Endothelial cell (in vitro differentiated cells): ENCODE data around the gene PDE6D. TPM values are rescaled to one million over a fixed set of nuclear protein-coding genes. Genes with fewer than 3 reads are reported as not detected.

Experiments
- DNase-seq: peaks from one replicate; pipeline ENCODE4 v3.0.0; 2021; ENCODE audit warnings: low spot score
- H3K27ac Mint-ChIP-seq: one replicate; pipeline ENCODE4 v1.8.0; 2021; ENCODE audit warnings: mixed read lengths, inconsistent platforms; ENCODE audit not compliant: unreplicated experiment
- H3K27me3 Mint-ChIP-seq: one replicate; pipeline ENCODE4 v1.8.0; 2021; ENCODE audit warnings: mild to moderate bottlenecking, moderate library complexity, mixed read lengths, inconsistent platforms; ENCODE audit not compliant: unreplicated experiment
- H3K36me3 Mint-ChIP-seq: one replicate; pipeline ENCODE4 v1.8.0; 2021; ENCODE audit warnings: mild to moderate bottlenecking, low read depth, mixed read lengths, inconsistent platforms; ENCODE audit not compliant: unreplicated experiment
- H3K4me1 Mint-ChIP-seq: one replicate; pipeline ENCODE4 v1.8.0; 2021; ENCODE audit warnings: mild to moderate bottlenecking, mixed read lengths, inconsistent platforms; ENCODE audit not compliant: unreplicated experiment
- H3K4me3 Mint-ChIP-seq: one replicate; pipeline ENCODE4 v1.8.0; 2021; ENCODE audit warnings: mild to moderate bottlenecking, mixed read lengths, inconsistent platforms; ENCODE audit not compliant: unreplicated experiment
- H3K9me3 Mint-ChIP-seq: one replicate; pipeline ENCODE4 v1.8.0; 2021; ENCODE audit warnings: mixed read lengths, inconsistent platforms; ENCODE audit not compliant: unreplicated experiment
- CTCF ChIP-seq: fragments of 200-600 bp; sonication (generic); IDR thresholded peaks from one replicate; pipeline ENCODE4 v1.5.0; 2021; ENCODE audit warnings: antibody characterized with exemption; ENCODE audit not compliant: unreplicated experiment
- total RNA-seq: library from RNA; stranded (reverse); fragmentation: NEBNext Ultra II Directional; extraction: Animal tissue kit (Norgen Biotek cat#: 25700); gene quantifications from one replicate; pipeline ENCODE4 v1.2.1, GENCODE V29; 2021; ENCODE audit not compliant: unreplicated experiment

The PDE6D gene
- total RNA-seq, 1 donor from 2014 or later = 29.3 TPM

- no peak for DNase-seq
- Mint-ChIP-seq H3K27ac (no peak overlapping the region), H3K27me3 (no peaks in the 10 kb centered on the region), H3K4me1 (peaks cover 9% of the 10 kb centered on the region), H3K9me3 (no peaks in the 10 kb centered on the region), H3K36me3 (no peaks in the 10 kb centered on the region), H3K4me3 (no peak overlapping the region)
- no peak for TF ChIP-seq CTCF
These were observed 11.6 kb downstream of the PDE6D start for GRCh38 chr2:231769170-231770136.

GRCh38 chr2:231765496-231765929, 15.6 kb downstream of the PDE6D start:
- TF ChIP-seq CTCF = no peak
- Mint-ChIP-seq H3K27me3 (no peaks in the 10 kb centered on the region), H3K4me3 (no peak overlapping the region), H3K9me3 (no peaks in the 10 kb centered on the region), H3K36me3 (no peaks in the 10 kb centered on the region), H3K4me1 (peaks cover 9% of the 10 kb centered on the region), H3K27ac (no peak overlapping the region)
- no peak for DNase-seq

DNA sequence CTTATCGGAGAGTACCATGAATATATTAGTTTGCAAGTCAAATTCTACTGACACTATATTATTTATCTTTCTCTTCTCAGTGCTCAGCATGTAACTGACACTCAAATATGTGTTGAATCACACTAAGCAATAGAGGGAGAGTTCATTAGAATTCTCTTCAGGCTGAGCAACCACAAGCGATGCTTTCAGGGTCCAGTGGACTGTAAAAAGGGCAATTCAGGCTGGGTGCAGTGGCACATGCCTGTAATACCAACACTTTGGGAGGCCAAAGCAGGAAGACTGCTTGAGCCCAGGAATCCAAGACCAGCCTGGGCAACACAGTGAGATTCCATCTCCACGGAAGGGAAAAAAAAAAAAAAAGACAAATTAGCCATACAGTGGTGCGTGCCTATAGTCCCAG, 16.3 kb downstream of the PDE6D start:
- DNase-seq = no peak
- no peaks in the 10 kb centered on the region for H3K27me3 Mint-ChIP-seq
- no peak overlapping the region for H3K4me3 Mint-ChIP-seq
- H3K9me3 Mint-ChIP-seq = no peaks in the 10 kb centered on the region
- H3K27ac Mint-ChIP-seq = no peak overlapping the region
- H3K4me1 Mint-ChIP-seq = peaks cover 9% of the 10 kb centered on the region
- no peaks in the 10 kb centered on the region for H3K36me3 Mint-ChIP-seq
- no peak for TF ChIP-seq CTCF

DNA sequence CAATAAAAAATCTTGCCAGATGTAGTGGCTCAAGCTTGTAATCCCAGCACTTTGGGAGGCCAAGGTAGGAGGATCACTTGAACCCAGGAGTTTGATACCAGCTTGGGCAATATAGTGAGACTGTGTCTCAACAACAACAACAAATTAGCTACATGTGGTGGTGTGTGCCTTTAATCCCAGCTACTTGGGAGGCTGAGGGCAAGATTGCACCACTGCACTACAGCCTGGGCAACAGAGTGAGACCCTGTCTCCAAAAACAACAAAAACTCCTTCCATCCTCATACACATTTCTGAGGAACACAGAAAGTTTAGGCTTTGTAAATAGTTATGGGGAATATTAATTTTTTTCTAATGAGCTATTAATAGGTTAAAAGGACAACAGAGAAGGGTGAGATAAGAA, 17.0 kb downstream of the PDE6D start:
- no peak for DNase-seq
- Mint-ChIP-seq H3K9me3 (no peaks in the 10 kb centered on the region), H3K27me3 (no peaks in the 10 kb centered on the region), H3K36me3 (no peaks in the 10 kb centered on the region), H3K4me3 (no peak overlapping the region), H3K4me1 (peaks cover 9% of the 10 kb centered on the region), H3K27ac (no peak overlapping the region)
- no peak for TF ChIP-seq CTCF

DNA sequence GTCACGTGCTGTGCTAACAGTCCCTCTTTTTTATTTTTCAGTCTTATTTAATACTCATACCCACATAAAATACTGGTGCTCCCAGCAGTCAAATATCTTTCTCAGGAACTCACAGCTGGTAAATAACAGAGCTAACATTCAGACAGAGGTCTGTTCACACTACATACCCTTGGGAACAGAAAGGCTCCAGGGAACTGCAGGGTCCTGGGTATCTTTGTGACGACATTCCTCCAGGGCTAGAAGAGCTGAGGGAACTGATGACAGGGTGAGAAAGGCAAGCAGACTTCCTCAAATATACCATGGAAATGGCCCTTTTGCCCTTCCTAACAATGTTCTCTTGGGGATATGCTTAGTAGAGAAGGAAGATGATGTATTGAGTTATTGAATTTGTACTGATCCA, 19.3 kb downstream of the PDE6D start:
- H3K27me3 Mint-ChIP-seq = no peaks in the 10 kb centered on the region
- H3K9me3 Mint-ChIP-seq = no peaks in the 10 kb centered on the region
- H3K27ac Mint-ChIP-seq = no peak overlapping the region
- TF ChIP-seq CTCF = no peak
- DNase-seq = no peak
- no peaks in the 10 kb centered on the region for H3K36me3 Mint-ChIP-seq
- H3K4me1 Mint-ChIP-seq = peaks cover 9% of the 10 kb centered on the region
- H3K4me3 Mint-ChIP-seq = no peak overlapping the region
